Subcutaneous abdominal adipose tissue (tissue), 5 donors: ENCODE data around the gene C3AR1.
A peak's percentile ranks its signal among the peaks of the same experiment; 100 is the strongest.
"Not testable (repeated sequence)": the region's sequence is repeated elsewhere in the genome, so short reads cannot be mapped to it uniquely, and the experiment has no call there.

Source experiments
- H3K27ac ChIP-seq: one replicate; pipeline ENCODE4 v1.7.0; 2013; ENCODE audit warnings: low read depth, mild to moderate bottlenecking, inconsistent platforms, low read length, moderate library complexity
- H3K27me3 ChIP-seq, 5 donors: one replicate each; pipeline ENCODE4 v1.7.0; 2013; ENCODE audit warnings: low read length in 5 of 5, inconsistent platforms in 1 of 5; ENCODE audit not compliant: control insufficient read depth in 5 of 5, insufficient read depth in 4 of 5
- H3K36me3 ChIP-seq, 5 donors: one replicate each; pipeline ENCODE4 v1.7.0; 2013; ENCODE audit warnings: low read length in 5 of 5; ENCODE audit not compliant: control insufficient read depth in 5 of 5, insufficient read depth in 5 of 5
- H3K4me1 ChIP-seq, 5 donors: one replicate each; pipeline ENCODE4 v1.7.0; 2013; ENCODE audit warnings: low read length in 5 of 5, mild to moderate bottlenecking in 3 of 5, moderate library complexity in 1 of 5; ENCODE audit not compliant: control insufficient read depth in 5 of 5, insufficient read depth in 5 of 5
- H3K4me3 ChIP-seq, 5 donors: one replicate each; pipeline ENCODE4 v1.7.0; 2013; ENCODE audit warnings: low read length in 5 of 5, low read depth in 1 of 5
- H3K9ac ChIP-seq, 5 donors: one replicate each; pipeline ENCODE4 v1.7.0; 2013; ENCODE audit warnings: low read length in 5 of 5, mild to moderate bottlenecking in 4 of 5, moderate library complexity in 3 of 5
- H3K9me3 ChIP-seq, 5 donors: one replicate each; pipeline ENCODE4 v1.7.0; 2013; ENCODE audit warnings: low read length in 5 of 5; ENCODE audit not compliant: control insufficient read depth in 5 of 5
- donor health status: healthy.
- donor health status: healthy.
- donor health status: healthy.
- donor health status: healthy.
- donor health status: healthy.

The C3AR1 gene

DNA sequence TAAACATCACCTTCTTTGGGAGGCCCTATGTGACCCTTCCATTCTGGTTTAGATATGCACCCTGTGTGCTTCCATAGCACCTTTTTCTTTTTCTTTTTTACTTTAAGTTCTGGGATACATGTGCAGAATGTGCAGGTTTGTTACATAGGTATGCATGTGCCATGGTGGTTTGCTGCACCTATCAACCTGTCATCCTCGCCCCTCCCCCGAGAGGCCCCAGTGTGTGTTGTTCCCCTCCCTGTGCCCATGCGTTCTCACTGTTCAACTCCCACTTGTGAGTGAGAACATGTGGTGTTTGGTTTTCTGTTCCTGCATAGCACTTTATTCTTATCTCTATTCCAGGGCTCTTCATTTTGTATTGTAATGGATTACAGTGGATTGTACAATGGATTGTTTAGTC lies 18.2 kb upstream of the C3AR1 start:
- not testable (repeated sequence) for H3K9ac ChIP-seq
- peaks cover 0 to 30% (median 28%) of the 10 kb centered on the region in 5 donors for H3K4me1 ChIP-seq

DNA sequence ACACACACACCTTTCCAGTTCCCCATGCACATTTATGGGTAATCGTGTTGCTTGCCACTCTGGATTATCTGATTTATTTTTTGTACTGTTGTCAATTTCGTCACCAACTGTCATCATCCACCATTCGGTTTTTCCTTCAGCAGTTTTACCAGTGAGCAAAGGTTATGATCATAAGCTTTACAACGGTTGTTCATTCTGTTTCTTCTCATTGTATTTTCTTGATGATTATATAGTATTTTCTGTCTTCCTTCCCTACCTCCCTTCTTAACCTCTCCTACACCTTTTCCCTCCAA lies 16.6 kb upstream of the C3AR1 start:
- Histone ChIP-seq H3K4me3 (peak overlapping the region; percentile 98 to 100 (median 100)), H3K36me3 (no peaks in the 10 kb centered on the region), H3K27me3 (no peaks in the 10 kb centered on the region), H3K27ac (peak overlapping the region; percentile 90), H3K4me1 (peaks cover 0 to 30% (median 28%) of the 10 kb centered on the region in 5 donors), H3K9ac (peak overlapping the region; percentile 85 to 99 (median 98)), H3K9me3 (no peaks in the 10 kb centered on the region)

More for the DNA sequence above, 18.2 kb upstream of the C3AR1 start:
- H3K27ac ChIP-seq, H3K9me3 ChIP-seq, H3K36me3 ChIP-seq, H3K4me3 ChIP-seq, H3K27me3 ChIP-seq: not testable (repeated sequence)

DNA sequence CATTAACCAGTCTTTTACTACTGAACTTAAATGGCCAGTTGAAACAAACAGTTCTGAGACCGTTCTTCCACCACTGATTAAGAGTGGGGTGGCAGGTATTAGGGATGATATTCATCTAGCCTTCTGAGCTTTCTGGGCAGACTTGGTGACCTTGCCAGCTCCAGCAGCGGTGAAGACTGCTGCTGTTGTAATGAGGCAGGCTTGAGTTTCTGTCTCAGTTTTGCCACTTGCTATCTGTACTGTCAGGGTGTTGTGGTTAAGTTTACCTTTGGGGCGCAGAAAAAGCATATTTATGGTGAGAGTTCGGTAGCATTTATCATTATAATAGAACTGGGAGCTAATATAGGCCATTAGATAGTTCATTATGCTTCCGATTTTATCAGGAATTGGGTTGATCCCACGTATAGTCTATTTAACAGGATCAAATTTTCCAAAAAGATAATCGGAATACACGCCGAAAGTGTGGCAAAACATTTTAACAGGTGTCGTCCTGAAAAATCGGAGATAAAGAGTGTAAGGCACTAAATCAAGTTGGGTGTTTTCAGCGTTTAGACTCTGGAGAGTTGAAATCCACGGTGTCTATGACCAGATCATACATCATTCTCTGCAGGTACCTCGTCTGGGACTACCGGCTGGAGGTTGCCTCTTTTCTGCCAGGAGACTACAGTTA lies 15.2 kb upstream of the C3AR1 start:
- Histone ChIP-seq H3K27ac (peak overlapping the region; percentile 90), H3K4me1 (peaks cover 0 to 30% (median 25%) of the 10 kb centered on the region in 5 donors), H3K4me3 (peak overlapping the region; percentile 98 to 100 (median 100)), H3K27me3 (no peaks in the 10 kb centered on the region), H3K9me3 (no peaks in the 10 kb centered on the region), H3K9ac (peak overlapping the region; percentile 86 to 99 (median 98)), H3K36me3 (no peaks in the 10 kb centered on the region)

DNA sequence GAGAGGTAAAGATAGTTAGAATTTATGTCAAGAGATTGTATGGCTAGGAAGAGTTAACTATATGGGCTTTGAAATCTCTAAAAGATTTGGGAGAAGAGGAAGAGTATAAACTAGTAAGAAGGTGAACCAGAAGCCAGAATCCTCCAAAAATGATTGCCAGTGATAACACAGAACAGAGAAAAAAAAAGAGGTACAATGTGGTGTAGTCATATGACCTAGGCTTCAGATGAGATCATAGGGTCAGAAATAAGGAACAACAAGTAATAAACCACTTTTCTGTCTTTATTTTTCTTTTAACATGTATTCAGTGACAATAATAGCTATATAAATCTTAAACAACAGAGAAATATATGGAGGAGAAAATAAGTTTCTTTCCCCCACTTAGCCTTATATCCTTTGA lies 14.0 kb upstream of the C3AR1 start:
- Histone ChIP-seq H3K27ac (no peak overlapping the region), H3K36me3 (no peaks in the 10 kb centered on the region), H3K9me3 (no peaks in the 10 kb centered on the region), H3K4me1 (peaks cover 0 to 30% (median 25%) of the 10 kb centered on the region in 5 donors), H3K4me3 (no peak overlapping the region), H3K9ac (no peak overlapping the region), H3K27me3 (no peaks in the 10 kb centered on the region)

DNA sequence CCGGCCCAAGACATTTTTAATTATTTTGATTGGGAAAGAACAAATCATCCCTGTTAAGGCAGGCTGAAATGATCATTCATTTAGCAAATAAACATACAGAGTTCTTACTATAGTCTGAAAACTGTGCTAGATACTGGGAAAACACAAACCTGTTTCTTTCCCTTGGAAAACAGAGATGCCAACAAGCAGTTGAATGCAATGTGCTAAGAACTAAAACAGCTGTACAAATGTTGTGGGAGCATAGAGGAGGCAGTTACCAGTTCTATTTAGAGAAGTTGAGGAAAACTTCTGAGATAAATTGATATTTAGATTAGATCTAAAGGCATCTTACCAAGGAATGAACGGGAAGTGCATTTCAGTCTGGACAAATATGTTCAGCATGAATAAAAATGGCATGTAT lies 12.8 kb upstream of the C3AR1 start:
- H3K4me1 ChIP-seq: peaks cover 0 to 25% (median 21%) of the 10 kb centered on the region in 5 donors
- no peaks in the 10 kb centered on the region for H3K27me3 ChIP-seq
- H3K9me3 ChIP-seq: no peaks in the 10 kb centered on the region
- no peak overlapping the region for H3K27ac ChIP-seq
- H3K4me3 ChIP-seq: no peak overlapping the region
- peak overlapping the region in 1 of 5 donors; percentile 15 for H3K9ac ChIP-seq
- H3K36me3 ChIP-seq: no peaks in the 10 kb centered on the region

DNA sequence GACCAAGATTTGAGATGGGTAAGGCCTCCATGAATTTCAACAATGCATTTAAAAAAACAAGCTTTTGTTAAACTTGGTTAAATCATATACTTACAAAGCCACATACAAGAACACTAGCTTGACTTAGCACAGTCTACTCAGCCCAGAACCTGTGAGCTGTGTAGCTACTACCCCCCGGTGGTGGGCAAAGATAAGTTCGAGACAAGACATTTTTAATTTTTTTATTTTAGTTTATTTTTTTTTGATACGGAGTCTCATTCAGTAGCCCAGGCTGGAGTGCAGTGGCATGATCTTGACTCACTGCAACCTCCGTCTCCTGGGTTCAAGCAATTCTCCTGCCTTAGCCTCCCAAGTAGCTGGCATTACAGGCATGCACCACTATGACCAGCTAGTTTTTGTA lies 12.2 kb upstream of the C3AR1 start:
- Histone ChIP-seq H3K36me3 (no peaks in the 10 kb centered on the region), H3K4me1 (peaks cover 0 to 21% (median 16%) of the 10 kb centered on the region in 5 donors), H3K27ac (no peak overlapping the region), H3K9me3 (no peaks in the 10 kb centered on the region), H3K27me3 (no peaks in the 10 kb centered on the region), H3K4me3 (no peak overlapping the region), H3K9ac (peak overlapping the region in 1 of 5 donors; percentile 15)

DNA sequence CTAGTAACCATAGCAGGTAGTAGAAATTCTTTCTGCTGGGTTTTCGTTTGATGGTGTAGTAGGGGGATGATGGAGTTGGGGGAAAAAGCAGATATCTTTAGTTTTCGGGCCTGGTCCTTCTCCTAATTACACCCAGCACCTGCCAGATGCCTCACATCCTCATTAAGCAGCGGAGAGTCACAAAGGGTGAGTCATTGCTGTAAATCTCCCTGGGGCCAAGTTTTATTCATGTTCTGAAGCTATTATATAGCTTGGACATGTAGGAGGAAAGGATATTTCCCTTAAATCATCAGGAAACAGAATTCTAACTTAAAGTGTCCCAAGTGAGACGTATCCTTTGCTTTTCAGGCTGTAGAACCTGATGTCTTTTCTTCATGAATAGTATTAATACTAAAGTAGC lies 11.0 kb upstream of the C3AR1 start:
- Histone ChIP-seq H3K36me3 (no peaks in the 10 kb centered on the region), H3K9me3 (no peaks in the 10 kb centered on the region), H3K4me3 (no peak overlapping the region), H3K9ac (no peak overlapping the region), H3K4me1 (peaks cover 0 to 10% (median 6%) of the 10 kb centered on the region in 5 donors), H3K27me3 (no peaks in the 10 kb centered on the region), H3K27ac (no peak overlapping the region)

DNA sequence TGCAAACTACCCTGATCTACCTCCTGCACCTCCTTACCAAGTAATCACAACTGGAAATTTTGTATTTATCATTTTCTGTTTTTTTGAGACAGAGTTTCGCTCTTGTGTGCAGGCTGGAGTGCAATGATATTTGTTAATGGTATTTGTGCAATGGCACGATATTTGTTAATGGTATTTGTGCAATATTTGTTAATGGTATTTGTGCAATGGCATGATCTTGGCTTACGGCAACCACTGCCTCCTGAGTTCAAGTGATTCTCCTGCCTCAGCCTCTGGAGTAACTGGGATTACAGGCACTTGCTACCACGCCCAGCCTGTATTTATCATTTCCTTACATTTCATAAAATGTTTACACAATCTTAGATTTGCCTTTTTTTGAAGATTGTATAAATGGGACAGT lies 10.2 kb upstream of the C3AR1 start:
- no peak overlapping the region for H3K9ac ChIP-seq
- H3K27ac ChIP-seq: no peak overlapping the region
- no peaks in the 10 kb centered on the region for H3K36me3 ChIP-seq

DNA sequence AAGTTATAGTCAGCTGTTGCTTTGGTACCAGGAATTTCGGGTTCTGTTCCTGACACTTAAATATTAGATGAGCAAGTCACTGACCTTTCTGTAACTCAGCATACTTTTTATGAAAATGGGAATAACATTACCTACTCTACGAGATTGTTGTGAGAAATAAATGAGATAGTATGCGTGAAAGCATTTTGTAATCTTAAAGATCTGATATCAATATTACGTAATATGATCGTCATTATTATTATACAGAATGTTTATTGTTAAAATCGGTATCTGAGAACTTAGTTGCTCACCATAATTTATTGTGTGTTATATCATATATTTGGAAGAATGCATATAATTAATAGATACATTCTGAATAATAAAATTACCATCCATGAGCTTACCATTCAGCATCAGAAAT lies 9.8 kb upstream of the C3AR1 start:
- Histone ChIP-seq H3K36me3 (no peaks in the 10 kb centered on the region), H3K9ac (no peak overlapping the region)

More for the DNA sequence above, 10.2 kb upstream of the C3AR1 start:
- Histone ChIP-seq H3K27me3 (no peaks in the 10 kb centered on the region), H3K9me3 (no peaks in the 10 kb centered on the region), H3K4me3 (no peak overlapping the region), H3K4me1 (peaks cover 0 to 6% (median 4%) of the 10 kb centered on the region in 5 donors)

DNA sequence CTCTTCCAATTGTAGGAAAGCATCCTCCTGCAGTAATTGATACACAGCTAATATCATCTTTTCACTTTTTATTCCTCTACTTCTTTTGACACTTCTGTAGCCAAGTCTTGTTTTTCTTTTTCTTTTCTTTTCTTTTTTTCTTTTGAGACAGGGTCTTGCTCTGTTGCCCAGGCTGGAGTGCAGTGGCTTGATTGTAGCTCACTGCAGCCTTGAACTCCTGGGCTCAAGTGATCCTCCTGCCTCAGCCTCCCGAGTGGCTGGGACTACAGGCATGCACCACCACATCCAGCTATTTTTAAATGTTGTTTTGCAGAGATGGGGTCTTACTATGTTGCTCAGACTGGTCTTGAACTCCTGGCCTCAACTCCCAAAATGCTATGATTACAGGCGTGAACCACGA lies 5.7 kb upstream of the C3AR1 start:
- H3K9ac ChIP-seq, H3K36me3 ChIP-seq, H3K27ac ChIP-seq, H3K9me3 ChIP-seq, H3K4me1 ChIP-seq, H3K27me3 ChIP-seq, H3K4me3 ChIP-seq: not testable (repeated sequence)

More for the DNA sequence above, 9.8 kb upstream of the C3AR1 start:
- Histone ChIP-seq H3K9me3 (no peaks in the 10 kb centered on the region), H3K27ac (no peak overlapping the region), H3K4me1 (peaks cover 0 to 2% (median 0%) of the 10 kb centered on the region in 5 donors), H3K27me3 (no peaks in the 10 kb centered on the region), H3K4me3 (no peak overlapping the region)
